ENCODE data around the gene SPG7.

Gene SPG7

DNA sequence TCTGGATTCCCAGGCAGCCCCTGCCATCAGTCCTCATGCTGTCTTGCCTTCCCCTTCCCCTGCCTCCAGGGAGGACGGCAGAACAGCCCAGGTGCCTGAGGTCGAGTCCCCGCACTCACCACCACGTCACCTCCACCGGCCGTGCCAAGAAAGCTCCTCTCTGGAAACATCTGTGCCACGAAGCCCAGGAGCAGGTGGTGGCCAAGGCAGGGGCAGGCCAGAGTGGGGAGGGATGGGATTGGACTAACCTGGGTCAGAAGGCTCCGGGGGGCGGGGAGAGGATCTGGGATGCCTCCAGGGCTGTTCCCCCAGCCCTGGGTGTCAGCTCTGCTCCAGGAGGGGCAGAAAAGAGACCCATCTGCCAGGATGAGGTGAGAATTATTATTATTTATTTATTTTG is 97.8 kb downstream of the SPG7 start:
- no peaks in the 10 kb centered on the region for H3K9me3 Mint-ChIP-seq (ENCODE audit: low read depth)

More for the DNA sequence above, 97.8 kb downstream of the SPG7 start:
- peaks cover 12% of the 10 kb centered on the region for H3K4me1 Mint-ChIP-seq (ENCODE audit: low read depth)
- no peak overlapping the region for H3K4me3 Mint-ChIP-seq
- H3K27ac Mint-ChIP-seq = no peak overlapping the region
- H3K27me3 Mint-ChIP-seq = peaks cover 2% of the 10 kb centered on the region
- H3K36me3 Mint-ChIP-seq = no peaks in the 10 kb centered on the region
